Stimulated activated naive CD8-positive, alpha-beta T cell treated with anti-CD3 and anti-CD28 coated beads, Interleukin-15, Interleukin-2, amounts not matched to agents 100 U/mL and 50 U/mL, for 24 hours (primary cell): ENCODE data around the gene ETV6.
"Not testable (repeated sequence)": the region's sequence is repeated elsewhere in the genome, so short reads cannot be mapped to it uniquely, and the experiment has no call there.

Experiments used
- ATAC-seq: fragments of 150-1000 bp; cut with Tn5 transposase; one replicate; pipeline ENCODE4 v1.10.0; 2021
- DNase-seq: peaks from one replicate; pipeline ENCODE4 v3.0.0; 2021

The ETV6 gene

GRCh38 chr12:11649413-11650285 lies at the start of gene ETV6:
Gene ETV6, plus strand, starts transcription at chr12:11649674. Its CDS starts 454 bp downstream, at chr12:11650128.
- ATAC-seq (peak; percentile 64), DNase-seq (peak; percentile 76)

- ATAC-seq: no peak
- no peak for DNase-seq
These were observed 49.3 kb upstream of the ETV6 start for GRCh38 chr12:11600199-11600598.

GRCh38 chr12:11601647-11602046 lies 47.8 kb upstream of the ETV6 start:
- no peak for DNase-seq
- ATAC-seq: no peak

- no peak for DNase-seq
- ATAC-seq: no peak
These were observed 42.0 kb upstream of the ETV6 start for GRCh38 chr12:11607313-11608081.

- ATAC-seq (no peak), DNase-seq (no peak)
These were observed 40.4 kb upstream of the ETV6 start for GRCh38 chr12:11609045-11609444.

- ATAC-seq: no peak
- DNase-seq: no peak
These were observed 34.0 kb upstream of the ETV6 start for GRCh38 chr12:11615481-11615880.

- no peak for ATAC-seq
These were observed 31.4 kb upstream of the ETV6 start for GRCh38 chr12:11618046-11618445.

GRCh38 chr12:11621797-11622423 lies 27.6 kb upstream of the ETV6 start:
- no peak for ATAC-seq
- DNase-seq: peak; percentile 16

More at GRCh38 chr12:11618046-11618445, 31.4 kb upstream of the ETV6 start:
- DNase-seq: no peak

GRCh38 chr12:11622876-11623281 lies 26.6 kb upstream of the ETV6 start:
- no peak for DNase-seq
- no peak for ATAC-seq

GRCh38 chr12:11623382-11623781 lies 26.1 kb upstream of the ETV6 start:
- DNase-seq: no peak
- ATAC-seq: no peak

GRCh38 chr12:11624116-11624515 lies 25.4 kb upstream of the ETV6 start:
- ATAC-seq (no peak), DNase-seq (no peak)

- not testable (repeated sequence) for ATAC-seq, DNase-seq
These were observed 21.8 kb upstream of the ETV6 start for GRCh38 chr12:11627709-11628108.

- DNase-seq (no peak), ATAC-seq (no peak)
These were observed 21.1 kb upstream of the ETV6 start for GRCh38 chr12:11628353-11628752.

GRCh38 chr12:11630046-11630706 lies 19.3 kb upstream of the ETV6 start:
- DNase-seq (no peak), ATAC-seq (no peak)

- DNase-seq: no peak
- ATAC-seq: no peak
These were observed 18.2 kb upstream of the ETV6 start for GRCh38 chr12:11631288-11631687.

- ATAC-seq, DNase-seq: not testable (repeated sequence)
These were observed 17.6 kb upstream of the ETV6 start for GRCh38 chr12:11631881-11632280.

- no peak for DNase-seq
- no peak for ATAC-seq
These were observed 15.5 kb upstream of the ETV6 start for GRCh38 chr12:11633968-11634367.

GRCh38 chr12:11635341-11635740 lies 14.1 kb upstream of the ETV6 start:
- DNase-seq (no peak), ATAC-seq (no peak)

- no peak for DNase-seq
- no peak for ATAC-seq
These were observed 11.1 kb upstream of the ETV6 start for GRCh38 chr12:11638315-11638916.

- ATAC-seq (no peak), DNase-seq (no peak)
These were observed 10.0 kb upstream of the ETV6 start for GRCh38 chr12:11639454-11639853.

- no peak for DNase-seq
- ATAC-seq: no peak
These were observed 8.0 kb upstream of the ETV6 start for GRCh38 chr12:11641522-11641921.

GRCh38 chr12:11642785-11643184 lies 6.7 kb upstream of the ETV6 start:
- ATAC-seq (no peak), DNase-seq (no peak)
